T follicular helper cell (primary cell): Measurements from ENCODE around the gene MAGOHB.

Source experiments
- DNase-seq: peaks from one replicate; pipeline ENCODE4 v3.0.0-alpha.2; 2020; ENCODE audit warnings: low read depth

Gene MAGOHB

GRCh38 chr12:10554228-10554755 lies 59.1 kb downstream of the MAGOHB start:
- no peak for DNase-seq
